Neural progenitor cell (in vitro differentiated cells): ENCODE data around the gene SDK1.

Experiments used
- CTCF ChIP-seq: fragments of 200-600 bp; sonication (generic); IDR thresholded peaks from 2 replicates; pipeline ENCODE4 v1.5.1; 2017; ENCODE audit warnings: antibody characterized with exemption, mild to moderate bottlenecking
- EZH2 ChIP-seq: fragments of 200-600 bp; sonication (generic); IDR thresholded peaks from 2 replicates; pipeline ENCODE4 v1.6.1; 2017; ENCODE audit warnings: antibody characterized with exemption, mild to moderate bottlenecking, moderate library complexity
- EZH2phosphoT487 ChIP-seq: fragments of 200-600 bp; sonication (generic); IDR thresholded peaks from 2 replicates; pipeline ENCODE4 v1.6.1; 2017; ENCODE audit warnings: antibody characterized with exemption

DNA sequence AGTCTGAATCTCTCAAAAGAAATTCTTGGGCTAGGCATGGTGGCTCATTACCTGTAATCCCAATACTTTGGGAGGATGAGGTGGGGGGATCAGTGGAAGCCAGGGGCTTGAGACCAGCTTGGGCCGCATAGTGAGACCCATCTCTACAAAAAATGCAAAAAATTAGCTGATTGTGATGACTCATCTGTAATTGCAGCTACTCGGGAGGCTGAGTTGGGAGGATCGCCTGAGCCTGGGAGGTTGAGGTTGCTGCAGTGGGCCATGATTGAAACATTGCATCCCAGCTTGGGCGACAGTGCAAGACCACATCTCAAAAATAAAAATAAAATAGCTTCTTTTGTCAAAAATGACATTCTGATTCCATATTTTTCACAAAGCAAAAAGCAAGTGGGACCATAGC is 736.3 kb downstream of the SDK1 start:
- TF ChIP-seq CTCF (no peak), EZH2 (no peak), EZH2phosphoT487 (no peak)
